Ascending aorta (tissue), 2 donors: ENCODE measurements around the gene ZG16. TPM values are rescaled to one million over a fixed set of nuclear protein-coding genes. Genes with fewer than 3 reads are reported as not detected.
"Not testable (repeated sequence)": the region's sequence is repeated elsewhere in the genome, so short reads cannot be mapped to it uniquely, and the experiment has no call there.

Source experiments
- DNase-seq, 2 donors: peaks; one replicate each; pipeline ENCODE4 v3.0.0-alpha.2; 2019; ENCODE audit warnings: low spot score in 2 of 2
- H3K27ac ChIP-seq, 2 donors: fragments of 200-600 bp; sonication (generic); one replicate each; pipeline ENCODE4 v1.5.1; 2016 to 2017; ENCODE audit warnings: mild to moderate bottlenecking in 1 of 2
- H3K27me3 ChIP-seq: fragments of 200-600 bp; sonication (generic); one replicate; pipeline ENCODE4 v1.5.1; 2017
- H3K36me3 ChIP-seq, 2 donors: fragments of 200-600 bp; sonication (generic); one replicate each; pipeline ENCODE4 v1.5.1; 2016
- H3K4me1 ChIP-seq, 2 donors: fragments of 200-600 bp; sonication (generic); one replicate each; pipeline ENCODE4 v1.5.1; 2016 to 2017; ENCODE audit warnings: mild to moderate bottlenecking in 1 of 2
- H3K4me3 ChIP-seq, 2 donors: fragments of 200-600 bp; sonication (generic); one replicate each; pipeline ENCODE4 v1.5.1; 2016 to 2017; ENCODE audit warnings: mild to moderate bottlenecking in 1 of 2
- H3K9me3 ChIP-seq, 2 donors: fragments of 200-600 bp; sonication (generic); one replicate each; pipeline ENCODE4 v1.5.1; 2016
- intact Hi-C: fragments of 100-400 bp; cut with DNase I; formaldehyde crosslinking; loops from one replicate; pipeline ENCODE4 v1.15.1; 2023
- total RNA-seq: library from RNA; depleted of rRNA; stranded (reverse); fragments of >200 nt; gene quantifications from one replicate; pipeline ENCODE4 v1.1.0, GENCODE V29; 2016
- TF ChIP-seq, protein P1 (sequence below), 3 experiments: fragments of 200-600 bp in 2 of 3; fragments of 450-650 bp in 1 of 3; sonication (generic) in 2 of 3; IDR thresholded peaks; one replicate each; pipeline ENCODE4 v1.5.1; 2016 to 2019; ENCODE audit warnings: antibody characterized with exemption in 3 of 3, mild to moderate bottlenecking in 1 of 3, moderate library complexity in 1 of 3

Gene ZG16
- total RNA-seq, 1 donor from 2014 or later = 0.21 TPM

DNA sequence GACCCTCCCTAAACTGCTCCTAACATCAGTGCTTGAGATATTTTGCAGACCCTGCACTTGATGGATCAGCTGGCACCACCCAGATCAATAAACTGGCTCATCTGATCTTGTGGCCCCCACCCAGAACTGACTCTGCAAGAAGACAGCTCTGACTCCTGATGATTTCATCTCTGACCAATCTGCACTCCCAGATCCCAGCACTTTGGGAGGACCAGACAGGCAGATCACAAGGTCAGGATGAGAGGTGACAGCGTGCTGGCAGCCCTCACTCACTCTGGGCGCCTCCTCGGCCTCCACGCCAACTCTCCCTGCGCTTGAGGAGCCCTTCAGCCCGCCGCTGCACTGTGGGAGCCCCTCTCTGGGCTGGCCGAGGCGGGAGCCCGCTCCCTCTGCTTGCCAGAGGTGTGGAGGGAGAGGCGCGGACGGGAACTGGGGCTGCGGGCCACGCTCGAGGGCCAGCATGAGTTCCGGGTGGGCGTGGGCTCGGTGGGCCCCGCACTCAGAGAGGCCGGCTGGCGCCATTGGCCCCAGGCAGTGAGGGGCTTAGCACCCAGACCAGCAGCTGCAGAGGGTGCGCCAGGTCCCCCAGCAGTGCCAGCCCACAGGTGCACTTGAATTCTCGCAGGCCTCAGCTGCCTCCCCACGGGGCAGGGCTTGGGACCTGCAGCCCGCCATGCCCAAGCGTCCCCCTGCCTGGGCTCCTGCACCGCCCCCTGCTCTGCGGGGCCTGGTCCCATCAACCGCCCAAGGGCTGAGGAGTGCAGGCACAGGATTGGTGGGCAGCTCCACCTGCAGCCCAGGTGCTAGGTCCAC is 29.9 kb upstream of the ZG16 start:
- Histone ChIP-seq H3K4me3 (no peak overlapping the region), H3K36me3 (no peaks in the 10 kb centered on the region), H3K4me1 (no peaks in the 10 kb centered on the region), H3K27ac (no peak overlapping the region), H3K27me3 (no peaks in the 10 kb centered on the region), H3K9me3 (no peaks in the 10 kb centered on the region)
- TF ChIP-seq, protein P1, sequence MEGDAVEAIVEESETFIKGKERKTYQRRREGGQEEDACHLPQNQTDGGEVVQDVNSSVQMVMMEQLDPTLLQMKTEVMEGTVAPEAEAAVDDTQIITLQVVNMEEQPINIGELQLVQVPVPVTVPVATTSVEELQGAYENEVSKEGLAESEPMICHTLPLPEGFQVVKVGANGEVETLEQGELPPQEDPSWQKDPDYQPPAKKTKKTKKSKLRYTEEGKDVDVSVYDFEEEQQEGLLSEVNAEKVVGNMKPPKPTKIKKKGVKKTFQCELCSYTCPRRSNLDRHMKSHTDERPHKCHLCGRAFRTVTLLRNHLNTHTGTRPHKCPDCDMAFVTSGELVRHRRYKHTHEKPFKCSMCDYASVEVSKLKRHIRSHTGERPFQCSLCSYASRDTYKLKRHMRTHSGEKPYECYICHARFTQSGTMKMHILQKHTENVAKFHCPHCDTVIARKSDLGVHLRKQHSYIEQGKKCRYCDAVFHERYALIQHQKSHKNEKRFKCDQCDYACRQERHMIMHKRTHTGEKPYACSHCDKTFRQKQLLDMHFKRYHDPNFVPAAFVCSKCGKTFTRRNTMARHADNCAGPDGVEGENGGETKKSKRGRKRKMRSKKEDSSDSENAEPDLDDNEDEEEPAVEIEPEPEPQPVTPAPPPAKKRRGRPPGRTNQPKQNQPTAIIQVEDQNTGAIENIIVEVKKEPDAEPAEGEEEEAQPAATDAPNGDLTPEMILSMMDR (IDR thresholded peaks at IDR 0.05) = no peak
- DNase-seq = no peak
- intact Hi-C loops = no loop called here

DNA sequence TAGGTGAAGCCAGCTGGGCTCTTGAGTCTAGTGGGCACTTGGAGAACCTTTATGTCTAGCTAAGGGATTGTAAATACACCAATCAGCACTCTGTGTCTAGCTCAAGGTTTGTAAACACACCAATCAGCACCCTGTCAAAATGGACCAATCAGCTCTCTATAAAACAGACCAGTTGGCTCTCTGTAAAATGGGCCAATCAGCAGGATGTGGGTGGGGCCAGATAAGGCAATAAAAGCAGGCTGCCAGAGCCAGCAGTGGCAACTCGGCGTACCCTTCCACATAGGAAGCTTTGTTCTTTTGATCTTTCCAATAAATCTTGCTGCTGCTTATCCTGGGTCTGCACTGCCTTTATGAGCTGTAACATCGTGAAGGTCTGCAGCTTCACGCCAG is 29.3 kb upstream of the ZG16 start:
- DNase-seq, H3K27ac ChIP-seq, H3K9me3 ChIP-seq, H3K36me3 ChIP-seq, H3K27me3 ChIP-seq, H3K4me3 ChIP-seq, intact Hi-C loops, H3K4me1 ChIP-seq: not testable (repeated sequence)

DNA sequence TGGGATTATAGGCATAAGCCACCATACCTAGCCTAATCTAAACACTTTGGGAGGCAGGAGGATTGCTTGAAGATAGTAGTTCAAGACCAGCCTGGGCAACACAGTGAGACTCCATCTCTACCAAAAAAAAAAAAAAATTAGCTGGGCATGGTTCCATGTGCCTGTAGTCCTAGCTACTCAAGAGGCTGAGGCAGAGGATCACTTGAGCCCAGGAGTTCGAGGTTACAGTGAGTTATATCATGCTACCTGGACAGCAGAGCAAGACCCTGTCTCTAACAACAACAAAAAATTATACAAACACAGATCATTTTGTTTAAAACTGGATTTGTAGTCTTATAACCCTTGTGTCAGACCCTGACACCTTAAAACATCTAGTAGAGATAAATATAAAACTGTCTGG is 24.5 kb upstream of the ZG16 start:
- no peaks in the 10 kb centered on the region for H3K4me1 ChIP-seq

DNA sequence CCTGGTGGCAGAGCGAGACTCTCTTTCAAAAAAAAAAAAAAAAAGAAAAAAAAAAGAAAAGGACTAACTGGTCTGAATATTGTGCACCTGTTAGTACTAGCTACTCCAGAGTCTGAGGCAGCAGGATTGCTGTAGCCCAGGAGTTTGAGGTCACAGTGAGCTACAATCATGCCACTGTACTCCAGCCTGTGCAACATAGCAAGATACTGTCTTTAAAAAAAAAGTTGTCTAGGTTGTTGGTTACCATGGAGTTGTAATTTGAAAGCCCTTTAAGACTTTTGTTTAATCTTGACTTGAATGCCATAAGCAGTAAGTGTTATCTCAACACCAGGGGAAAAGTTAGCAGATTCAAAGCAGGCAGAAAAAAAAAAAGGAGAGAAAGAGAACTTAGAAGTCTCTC is 21.4 kb upstream of the ZG16 start:
- Histone ChIP-seq H3K9me3 (no peaks in the 10 kb centered on the region), H3K36me3 (no peaks in the 10 kb centered on the region), H3K4me3 (no peak overlapping the region), H3K27ac (no peak overlapping the region), H3K4me1 (no peaks in the 10 kb centered on the region), H3K27me3 (no peaks in the 10 kb centered on the region)
- DNase-seq = no peak
- TF ChIP-seq, protein P1 (IDR thresholded peaks at IDR 0.05) = no peak
- intact Hi-C loops = no loop called here

More for the DNA sequence above, 24.5 kb upstream of the ZG16 start:
- Histone ChIP-seq H3K27me3 (no peaks in the 10 kb centered on the region), H3K27ac (no peak overlapping the region), H3K4me3 (no peak overlapping the region), H3K9me3 (no peaks in the 10 kb centered on the region), H3K36me3 (no peaks in the 10 kb centered on the region)
- TF ChIP-seq, protein P1 (IDR thresholded peaks at IDR 0.05) = no peak
- intact Hi-C loops = no loop called here
- DNase-seq = no peak

DNA sequence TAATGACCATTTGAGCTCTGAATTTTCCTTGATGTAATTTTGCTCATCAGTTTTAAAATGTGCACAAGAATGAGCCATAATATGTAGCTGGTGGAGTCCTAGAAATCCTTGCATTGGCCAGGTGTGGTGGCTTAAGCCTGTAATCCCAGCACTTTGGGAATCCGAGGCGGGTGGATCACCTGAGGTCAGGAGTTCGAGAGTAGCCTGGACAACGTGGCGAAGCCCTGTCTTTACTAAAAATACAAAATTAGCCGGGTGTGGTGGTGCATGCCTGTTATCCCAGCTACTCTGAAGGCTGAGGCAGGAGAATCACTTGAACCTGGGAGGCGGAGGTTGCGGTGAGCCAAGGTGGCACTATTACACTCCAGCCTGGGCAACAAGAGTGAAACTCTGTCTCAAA is 21.0 kb upstream of the ZG16 start:
- intact Hi-C loops = not testable (repeated sequence)

DNA sequence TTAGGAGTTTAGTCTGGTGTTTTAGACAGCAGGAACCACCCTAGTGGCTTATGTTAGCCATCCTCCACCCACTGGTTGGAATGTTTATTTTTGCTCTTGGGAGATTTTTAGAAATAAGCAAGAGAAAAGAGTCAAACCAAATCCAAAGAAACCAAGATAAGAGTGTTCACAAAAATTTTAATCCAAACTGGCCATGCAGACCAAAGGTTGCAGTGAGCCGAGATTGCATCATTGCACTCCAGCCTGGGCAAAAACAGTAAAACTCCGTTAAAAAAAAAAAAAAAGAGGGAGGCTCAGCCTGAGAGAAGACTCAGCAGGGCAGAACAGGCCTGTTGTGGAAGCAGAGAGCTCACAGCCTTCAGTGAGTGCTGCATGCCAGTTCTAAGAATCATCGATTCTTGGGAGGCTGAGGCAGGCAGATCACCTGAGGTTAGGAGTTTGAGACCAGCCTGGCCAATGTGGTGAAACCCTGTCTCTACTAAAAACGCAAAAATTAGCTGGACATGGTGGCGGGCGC is 20.0 kb upstream of the ZG16 start:
- Histone ChIP-seq H3K27me3 (no peaks in the 10 kb centered on the region), H3K9me3 (no peaks in the 10 kb centered on the region), H3K4me1 (no peaks in the 10 kb centered on the region), H3K4me3 (no peak overlapping the region), H3K36me3 (no peaks in the 10 kb centered on the region), H3K27ac (peak overlapping the region in 1 of 2 donors; percentile 22)
- TF ChIP-seq, protein P1 (IDR thresholded peaks at IDR 0.05) = no peak
- no peak for DNase-seq
- intact Hi-C loops = no loop called here

More for the DNA sequence above, 21.0 kb upstream of the ZG16 start:
- not testable (repeated sequence) for H3K9me3 ChIP-seq, DNase-seq, H3K27me3 ChIP-seq, H3K27ac ChIP-seq, H3K4me1 ChIP-seq, H3K36me3 ChIP-seq, H3K4me3 ChIP-seq
